ENCODE results near the gene ANO1. TPM values are rescaled to one million over a fixed set of nuclear protein-coding genes. Genes with fewer than 3 reads are reported as not detected.

Gene ANO1
- total and polyA plus RNA-seq, 2 donors (not counting 1 experiment from before 2014, with no cell fraction given) = not detected

DNA sequence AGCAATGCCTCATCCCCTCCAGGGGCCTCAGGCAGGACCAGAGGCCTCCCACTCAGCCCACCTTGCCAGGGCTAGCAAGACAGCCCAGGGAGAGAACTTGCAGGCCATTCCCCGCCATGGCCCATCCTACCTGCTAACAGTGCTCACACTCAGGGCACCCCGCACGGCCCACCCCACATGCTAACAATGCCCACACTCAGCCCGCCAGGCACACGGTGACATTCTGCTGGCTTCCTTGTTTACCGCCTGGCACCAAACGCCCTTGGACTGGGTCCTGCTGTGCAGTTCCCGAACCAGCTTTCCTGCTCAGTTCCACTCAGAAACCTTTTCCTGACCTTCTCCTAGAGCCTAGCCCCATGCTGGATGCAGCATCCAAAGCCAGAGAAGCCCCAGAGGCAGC, 91.5 kb downstream of the ANO1 start:
- no peaks in the 10 kb centered on the region for H3K4me1 Mint-ChIP-seq
- H3K4me1 ChIP-seq (ENCODE audit: control insufficient read depth in 2 of 2, insufficient read depth in 2 of 2, low read length in 2 of 2) = no peaks in the 10 kb centered on the region
- H3K27ac Mint-ChIP-seq = no peak overlapping the region
- ChIA-PET POLR2A (no interaction called here), CTCF (no interaction called here)
- 85% methylated on average over 8 of the region's 8 CpGs for WGBS (ENCODE audit: insufficient coverage)
- H3K79me2 ChIP-seq (ENCODE audit: control insufficient read depth, insufficient read depth, low read length) = no peaks in the 10 kb centered on the region
- TF ChIP-seq, protein P1, sequence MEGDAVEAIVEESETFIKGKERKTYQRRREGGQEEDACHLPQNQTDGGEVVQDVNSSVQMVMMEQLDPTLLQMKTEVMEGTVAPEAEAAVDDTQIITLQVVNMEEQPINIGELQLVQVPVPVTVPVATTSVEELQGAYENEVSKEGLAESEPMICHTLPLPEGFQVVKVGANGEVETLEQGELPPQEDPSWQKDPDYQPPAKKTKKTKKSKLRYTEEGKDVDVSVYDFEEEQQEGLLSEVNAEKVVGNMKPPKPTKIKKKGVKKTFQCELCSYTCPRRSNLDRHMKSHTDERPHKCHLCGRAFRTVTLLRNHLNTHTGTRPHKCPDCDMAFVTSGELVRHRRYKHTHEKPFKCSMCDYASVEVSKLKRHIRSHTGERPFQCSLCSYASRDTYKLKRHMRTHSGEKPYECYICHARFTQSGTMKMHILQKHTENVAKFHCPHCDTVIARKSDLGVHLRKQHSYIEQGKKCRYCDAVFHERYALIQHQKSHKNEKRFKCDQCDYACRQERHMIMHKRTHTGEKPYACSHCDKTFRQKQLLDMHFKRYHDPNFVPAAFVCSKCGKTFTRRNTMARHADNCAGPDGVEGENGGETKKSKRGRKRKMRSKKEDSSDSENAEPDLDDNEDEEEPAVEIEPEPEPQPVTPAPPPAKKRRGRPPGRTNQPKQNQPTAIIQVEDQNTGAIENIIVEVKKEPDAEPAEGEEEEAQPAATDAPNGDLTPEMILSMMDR (IDR thresholded peaks at IDR 0.05) = no peak
- no peak for TF ChIP-seq EZH2 (IDR thresholded peaks at IDR 0.05; ENCODE audit: borderline replicate concordance, insufficient read depth, low read depth, low read length, poor library complexity, severe bottlenecking)
- no peaks in the 10 kb centered on the region for H3K9me3 ChIP-seq (ENCODE audit: control extremely low read depth in 1 of 3, control insufficient read depth in 2 of 3, insufficient read depth in 1 of 3, low read length in 2 of 3)
- intact Hi-C loops (cut with micrococcal nuclease) = no loop called here
- H3K27ac ChIP-seq (ENCODE audit: low read length in 2 of 2) = no peak overlapping the region
- no peak overlapping the region for H2AFZ ChIP-seq (ENCODE audit: insufficient read depth, low read depth, low read length, poor library complexity, severe bottlenecking)
- no peak overlapping the region for H3K4me3 ChIP-seq (ENCODE audit: control extremely low read depth in 1 of 5, extremely low read depth in 1 of 5, insufficient read depth in 1 of 5, low read depth in 2 of 5, low read length in 4 of 5)
- DNase-seq (no peak), ATAC-seq (ENCODE audit: low read depth) (no peak)
- no peak overlapping the region for H3K4me3 Mint-ChIP-seq
- H3K27me3 ChIP-seq (replicated peaks in 1 of 4; ENCODE audit: control extremely low read depth in 1 of 4, control insufficient read depth in 3 of 4, insufficient read depth in 4 of 4, low read length in 3 of 4) = no peaks in the 10 kb centered on the region
- no peaks in the 10 kb centered on the region for H3K36me3 ChIP-seq (replicated peaks in 1 of 2; ENCODE audit: control extremely low read depth in 1 of 2, control insufficient read depth in 1 of 2, extremely low read depth in 1 of 2, insufficient read depth in 2 of 2, low read length in 1 of 2)
- no peaks in the 10 kb centered on the region for H3K9me3 Mint-ChIP-seq (ENCODE audit: insufficient read depth)
- no peaks in the 10 kb centered on the region for H4K20me1 ChIP-seq (ENCODE audit: control insufficient read depth, insufficient read depth, low read length, poor library complexity, severe bottlenecking)
- H3K27me3 Mint-ChIP-seq = peaks cover 6% of the 10 kb centered on the region
- no peak overlapping the region for H3K4me2 ChIP-seq (replicated peaks; ENCODE audit: low read depth, low read length, poor library complexity, severe bottlenecking)
- no peak overlapping the region for H3K9ac ChIP-seq (ENCODE audit: low read length)

DNA sequence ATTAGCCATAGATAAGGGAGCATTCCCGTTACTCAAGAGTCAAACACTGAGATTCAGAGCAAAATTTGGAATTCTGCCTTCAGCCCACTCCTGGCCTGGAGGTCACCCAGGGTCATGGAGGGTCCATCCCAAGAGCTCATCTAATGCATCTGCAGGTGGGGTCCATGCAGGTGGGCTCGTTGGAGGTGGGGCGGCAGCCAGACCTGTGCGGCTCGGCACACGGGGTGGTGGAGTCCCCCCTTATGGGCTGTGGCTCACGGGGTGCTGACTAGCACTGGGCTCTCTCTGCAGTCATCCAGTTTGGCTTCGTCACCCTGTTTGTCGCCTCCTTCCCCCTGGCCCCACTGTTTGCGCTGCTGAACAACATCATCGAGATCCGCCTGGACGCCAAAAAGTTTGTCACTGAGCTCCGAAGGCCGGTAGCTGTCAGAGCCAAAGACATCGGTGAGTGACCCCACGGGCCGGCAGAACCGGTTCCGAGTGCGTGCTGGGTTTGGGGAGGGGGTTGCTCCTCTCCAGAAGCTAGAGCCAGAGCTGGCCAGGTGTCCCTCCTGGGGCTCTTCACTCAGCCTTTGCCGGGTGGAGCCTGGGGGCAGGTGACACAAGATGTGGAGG, 92.6 kb downstream of the ANO1 start:
- H3K4me1 ChIP-seq (ENCODE audit: control insufficient read depth in 2 of 2, insufficient read depth in 2 of 2, low read length in 2 of 2) = no peaks in the 10 kb centered on the region
- POLR2A ChIA-PET = no interaction called here
- no peak overlapping the region for H3K4me2 ChIP-seq (replicated peaks; ENCODE audit: low read depth, low read length, poor library complexity, severe bottlenecking)
- Mint-ChIP-seq H3K27ac (no peak overlapping the region), H3K9me3 (ENCODE audit: insufficient read depth) (no peaks in the 10 kb centered on the region), H3K27me3 (peaks cover 6% of the 10 kb centered on the region), H3K4me3 (no peak overlapping the region), H3K4me1 (no peaks in the 10 kb centered on the region)
- WGBS (ENCODE audit: insufficient coverage) = 93% methylated on average over 17 of the region's 22 CpGs
- H3K4me3 ChIP-seq (ENCODE audit: control extremely low read depth in 1 of 5, extremely low read depth in 1 of 5, insufficient read depth in 1 of 5, low read depth in 2 of 5, low read length in 4 of 5) = no peak overlapping the region
- H2AFZ ChIP-seq (ENCODE audit: insufficient read depth, low read depth, low read length, poor library complexity, severe bottlenecking) = no peak overlapping the region
- H3K27me3 ChIP-seq (replicated peaks in 1 of 4; ENCODE audit: control extremely low read depth in 1 of 4, control insufficient read depth in 3 of 4, insufficient read depth in 4 of 4, low read length in 3 of 4) = no peaks in the 10 kb centered on the region
- no peaks in the 10 kb centered on the region for H3K9me3 ChIP-seq (ENCODE audit: control extremely low read depth in 1 of 3, control insufficient read depth in 2 of 3, insufficient read depth in 1 of 3, low read length in 2 of 3)
- ATAC-seq (ENCODE audit: low read depth) (no peak), DNase-seq (no peak)
- intact Hi-C loops (cut with micrococcal nuclease) = no loop called here
- no peak for TF ChIP-seq EZH2 (IDR thresholded peaks at IDR 0.05; ENCODE audit: borderline replicate concordance, insufficient read depth, low read depth, low read length, poor library complexity, severe bottlenecking)
- TF ChIP-seq, protein P1 (IDR thresholded peaks at IDR 0.05) = no peak
- H4K20me1 ChIP-seq (ENCODE audit: control insufficient read depth, insufficient read depth, low read length, poor library complexity, severe bottlenecking) = no peaks in the 10 kb centered on the region
- H3K9ac ChIP-seq (ENCODE audit: low read length) = no peak overlapping the region
- no peaks in the 10 kb centered on the region for H3K36me3 ChIP-seq (replicated peaks in 1 of 2; ENCODE audit: control extremely low read depth in 1 of 2, control insufficient read depth in 1 of 2, extremely low read depth in 1 of 2, insufficient read depth in 2 of 2, low read length in 1 of 2)
- CTCF ChIA-PET = no interaction called here
- H3K27ac ChIP-seq (ENCODE audit: low read length in 2 of 2) = no peak overlapping the region
- H3K79me2 ChIP-seq (ENCODE audit: control insufficient read depth, insufficient read depth, low read length) = no peaks in the 10 kb centered on the region

Data from B cell (primary cell).